K562 (cell line): ENCODE measurements around the gene ITGAD. TPM values are rescaled to one million over a fixed set of nuclear protein-coding genes. Genes with fewer than 3 reads are reported as not detected.

Experiments used
- ATAC-seq: fragments of 200-7000 bp; cut with Tn5 transposase; 3 replicates; pipeline ENCODE4 v1.9.1; 2020; ENCODE audit warnings: moderate library complexity
- BruUV-seq: library from RNA; stranded (reverse); fragments of 400-500 nt; replicated peaks from 2 replicates; lab custom pipeline; 2021; lab: Mats Ljungman, UMichigan
- CTCF ChIA-PET: fragments of 300-600 bp; formaldehyde crosslinking; extraction: SDS; loops from one replicate; lab custom pipeline; 2021; ENCODE audit warnings: low intra/inter-chr PET ratio; lab: Yijun Ruan, JAX
- POLR2A ChIA-PET: fragments of 300-600, 350-650 bp; sonication (Branson Sonifier 250); formaldehyde crosslinking; extraction: SDS; loops from one replicate; lab custom pipeline; 2021; ENCODE audit warnings: antibody characterized with exemption, inconsistent platforms; lab: Yijun Ruan, JAX
- DNase-seq, 4 experiments: peaks; one replicate each; pipeline versions ENCODE4 v3.0.0 to v3.0.0-alpha.2; 2011 to 2018; ENCODE audit warnings: low spot score in 3 of 4, mixed read lengths in 3 of 4; ENCODE audit errors: extremely low read depth in 1 of 4
- FAIRE-seq: peaks from 2 replicates; lab custom pipeline; 2011; peaks lifted over from hg19 to GRCh38; lab: Jason Lieb, UNC
- H2AFZ ChIP-seq: 2 replicates; pipeline ENCODE4 v1.6.0; 2011; ENCODE audit warnings: low read depth, low read length, control low read depth, inconsistent platforms
- H3K27ac ChIP-seq: fragments of 200-600 bp; 3 replicates; pipeline ENCODE4 v1.8.0; 2011; ENCODE audit warnings: low read depth, mild to moderate bottlenecking, control low read depth, inconsistent platforms, low read length, moderate library complexity, mixed read lengths; ENCODE audit errors: extremely low read depth
- H3K27me3 ChIP-seq, 2 experiments: fragments of 300-600 bp in 1 of 2; 2 replicates in 1 of 2; 3 replicates in 1 of 2; pipeline versions ENCODE4 v1.6.0 to v1.8.0; 2011; ENCODE audit warnings: inconsistent platforms in 2 of 2, low read length in 2 of 2, mild to moderate bottlenecking in 1 of 2, mixed read lengths in 1 of 2, moderate library complexity in 1 of 2; ENCODE audit not compliant: control insufficient read depth in 2 of 2, insufficient read depth in 2 of 2
- H3K36me3 ChIP-seq: fragments of 300-600 bp; 3 replicates; pipeline ENCODE4 v1.8.0; 2011; ENCODE audit warnings: mild to moderate bottlenecking, low read length, inconsistent platforms; ENCODE audit not compliant: control insufficient read depth, insufficient read depth
- H3K4me1 ChIP-seq, 2 experiments: fragments of 200-600 bp in 1 of 2; replicated peaks in 1 of 2; 2 replicates in 1 of 2; 3 replicates in 1 of 2; pipeline versions ENCODE4 v1.5.1 to v1.8.0; 2011; ENCODE audit warnings: inconsistent platforms in 2 of 2, low read length in 2 of 2, mild to moderate bottlenecking in 1 of 2, mixed read lengths in 1 of 2, moderate library complexity in 1 of 2; ENCODE audit not compliant: control insufficient read depth in 2 of 2, insufficient read depth in 2 of 2
- H3K4me2 ChIP-seq: 2 replicates; pipeline ENCODE4 v1.6.1; 2011; ENCODE audit warnings: low read length, control low read depth, inconsistent platforms, mixed read lengths; ENCODE audit not compliant: insufficient read depth
- H3K4me3 ChIP-seq: fragments of 200-600 bp; sonication (generic), shearing (Covaris generic); 2 replicates; pipeline ENCODE4 v1.5.1; 2016; ENCODE audit warnings: control low read depth, inconsistent platforms
- H3K79me2 ChIP-seq: fragments of 200-600 bp; 3 replicates; pipeline ENCODE4 v1.8.0; 2011; ENCODE audit warnings: low read length, inconsistent platforms; ENCODE audit not compliant: control insufficient read depth, insufficient read depth
- H3K9ac ChIP-seq, 2 experiments: 2 replicates each; pipeline versions ENCODE4 v1.6.0 to v1.6.1; 2011; ENCODE audit warnings: low read depth in 2 of 2, low read length in 2 of 2, control low read depth in 1 of 2, inconsistent platforms in 1 of 2, mild to moderate bottlenecking in 1 of 2, mixed read lengths in 1 of 2; ENCODE audit not compliant: insufficient read depth in 1 of 2
- H3K9me1 ChIP-seq: one replicate; pipeline ENCODE4 v1.6.0; 2011; ENCODE audit warnings: inconsistent platforms, mild to moderate bottlenecking, low read length, moderate library complexity; ENCODE audit not compliant: control insufficient read depth, insufficient read depth
- H3K9me3 ChIP-seq: replicated peaks from 2 replicates; pipeline ENCODE4 v1.5.1; 2011; ENCODE audit warnings: low read depth, low read length, inconsistent platforms; ENCODE audit not compliant: control insufficient read depth, insufficient read depth
- H4K20me1 ChIP-seq: replicated peaks from 2 replicates; pipeline ENCODE4 v1.6.1; 2011; ENCODE audit warnings: low read length, inconsistent platforms, mixed read lengths; ENCODE audit not compliant: control insufficient read depth, insufficient read depth
- FOXK1 ChIP-seq: sonication (generic); formaldehyde crosslinking; IDR thresholded peaks from 2 replicates; pipeline ENCODE4 v1.8.0; 2022; ENCODE audit warnings: missing genetic modification reagents, mild to moderate bottlenecking, borderline replicate concordance
- GABPB1 ChIP-seq: sonication (generic); formaldehyde crosslinking; IDR thresholded peaks from 2 replicates; pipeline ENCODE4 v1.8.0; 2022; ENCODE audit warnings: mild to moderate bottlenecking, missing genetic modification reagents
- GTF2F1 ChIP-seq: IDR thresholded peaks from 2 replicates; pipeline ENCODE4 v1.6.1; 2011; ENCODE audit warnings: low read depth, low read length, improper control_type of control experiment
- HMGN3 ChIP-seq: IDR thresholded peaks from 2 replicates; pipeline ENCODE4 v1.6.1; 2011; ENCODE audit warnings: borderline replicate concordance, low read depth, mild to moderate bottlenecking, mixed read lengths, low read length; ENCODE audit not compliant: insufficient read length; ENCODE audit errors: extremely low read depth
- HNRNPLL ChIP-seq: fragments of 200-400 bp; formaldehyde crosslinking; IDR thresholded peaks from 2 replicates; pipeline ENCODE4 v1.6.1; 2017; ENCODE audit warnings: low read length, low read depth, mild to moderate bottlenecking; ENCODE audit not compliant: poor library complexity, severe bottlenecking
- KAT7 ChIP-seq: sonication (generic); formaldehyde crosslinking; IDR thresholded peaks from 2 replicates; pipeline ENCODE4 v1.8.0; 2022; ENCODE audit warnings: missing genetic modification reagents, mild to moderate bottlenecking, borderline replicate concordance
- NBN ChIP-seq: fragments of 450-650 bp; IDR thresholded peaks from 2 replicates; pipeline ENCODE4 v1.6.1; 2016; ENCODE audit warnings: low read depth, mild to moderate bottlenecking
- NFXL1 ChIP-seq: fragments of 450-650 bp; formaldehyde crosslinking; IDR thresholded peaks from 2 replicates; pipeline ENCODE4 v1.4.0; 2021; ENCODE audit warnings: mild to moderate bottlenecking
- SAP30 ChIP-seq: fragments of 200-600 bp; sonication (generic); IDR thresholded peaks from 2 replicates; pipeline ENCODE4 v1.6.1; 2012; ENCODE audit warnings: borderline replicate concordance, low read depth, mild to moderate bottlenecking, moderate library complexity, low read length, control low read depth, inconsistent platforms; ENCODE audit not compliant: insufficient read depth, poor library complexity, severe bottlenecking
- ZBTB8A ChIP-seq: fragments of 450-650 bp; IDR thresholded peaks from 2 replicates; pipeline ENCODE4 v1.6.1; 2018; ENCODE audit warnings: mild to moderate bottlenecking, moderate library complexity; ENCODE audit not compliant: partially characterized antibody
- ZKSCAN1 ChIP-seq: fragments of 150-350 bp; IDR thresholded peaks from 2 replicates; pipeline ENCODE4 v1.6.1; 2016; ENCODE audit warnings: low read depth, low read length
- ZNF146 ChIP-seq: IDR thresholded peaks from one replicate; pipeline ENCODE4 v1.6.1; 2018; ENCODE audit warnings: missing compliant biosample characterization; ENCODE audit not compliant: unreplicated experiment
- ZNF263 ChIP-seq: sonication (generic); formaldehyde crosslinking; IDR thresholded peaks from 2 replicates; pipeline ENCODE4 v1.8.0; 2022; ENCODE audit warnings: mild to moderate bottlenecking, missing genetic modification reagents, borderline replicate concordance
- ZNF282 ChIP-seq: sonication (generic); formaldehyde crosslinking; IDR thresholded peaks from 2 replicates; pipeline ENCODE4 v1.8.1; 2023; ENCODE audit warnings: missing genetic modification reagents
- ZNF696 ChIP-seq: fragments of 250-450 bp; sonication (Bioruptor Pico); conservative IDR thresholded peaks from 2 replicates; pipeline ENCODE4 v1.4.0; 2020; ENCODE audit warnings: mild to moderate bottlenecking, moderate library complexity
- WGBS: fragments of 100-300 bp; shearing (Covaris generic); methylation state at CpG from one replicate; pipeline ENCODE4 v1.1.6; 2016; ENCODE audit warnings: low coverage, mixed read lengths; ENCODE audit not compliant: insufficient coverage; ENCODE audit errors: missing lambda C conversion rate; 5-methylcytosine and 5-hydroxymethylcytosine counted together
- in situ Hi-C: fragments of 300-500 bp; cut with MboI; formaldehyde crosslinking; loops from 4 replicates; pipeline ENCODE4 v1.15.0; 2018; ENCODE audit warnings: inconsistent platforms, mixed read lengths
- intact Hi-C: fragments of 100-400 bp; cut with micrococcal nuclease; formaldehyde crosslinking; loops from 2 replicates; pipeline ENCODE4 v1.14.2; 2022
- polyA plus RNA-seq, 8 experiments: library from polyadenylated mRNA; depleted of rRNA in 4 of 8; stranded (reverse) in 5 of 8; unstranded in 3 of 8; fragments of >200 nt; fragmentation: Nextera tagmentation in 2 of 8; fragmentation: Illumina TruSeq in 1 of 8; extraction: Ambion mirVana in 2 of 8; extraction: Trizol in 1 of 8; gene quantifications; 2 replicates each; pipeline versions ENCODE4 v1.2.1 to v1.2.3, GENCODE V29; 2011 to 2014; ENCODE audit warnings: inconsistent platforms in 1 of 8, missing spikeins in 1 of 8
- total RNA-seq, 7 experiments: library from RNA; depleted of rRNA in 6 of 7; stranded (reverse); fragments of >200 nt in 6 of 7; fragmentation: Illumina TruSeq in 2 of 7; extraction: Trizol in 2 of 7; gene quantifications; 2 replicates each; pipeline versions ENCODE4 v1.2.1 to v1.2.3, GENCODE V29; 2011 to 2021; ENCODE audit warnings: low replicate concordance in 1 of 7
- TF ChIP-seq, protein P1 (sequence below): fragments of 250-450 bp; sonication (Bioruptor Pico); IDR thresholded peaks from 2 replicates; pipeline ENCODE4 v1.8.0; 2022; ENCODE audit warnings: moderate library complexity, mild to moderate bottlenecking, inconsistent platforms
- TF ChIP-seq, protein P2 (sequence below), 2 experiments: fragments of 450-650 bp in 1 of 2; sonication (generic) in 1 of 2; formaldehyde crosslinking; conservative IDR thresholded peaks; 2 replicates each; pipeline versions ENCODE4 v1.4.0 to v1.8.1; 2020 to 2022; ENCODE audit warnings: mild to moderate bottlenecking in 1 of 2, missing genetic modification reagents in 1 of 2
- TF ChIP-seq, protein P3 (sequence below): fragments of 450-650 bp; IDR thresholded peaks from 2 replicates; pipeline ENCODE4 v1.6.1; 2017; ENCODE audit warnings: antibody characterized with exemption

ITGAD gene
- total and polyA plus RNA-seq, 9 of the 15 experiments (the other 6 are each of a cell fraction or from before 2014, with no cell fraction given): not detected

DNA sequence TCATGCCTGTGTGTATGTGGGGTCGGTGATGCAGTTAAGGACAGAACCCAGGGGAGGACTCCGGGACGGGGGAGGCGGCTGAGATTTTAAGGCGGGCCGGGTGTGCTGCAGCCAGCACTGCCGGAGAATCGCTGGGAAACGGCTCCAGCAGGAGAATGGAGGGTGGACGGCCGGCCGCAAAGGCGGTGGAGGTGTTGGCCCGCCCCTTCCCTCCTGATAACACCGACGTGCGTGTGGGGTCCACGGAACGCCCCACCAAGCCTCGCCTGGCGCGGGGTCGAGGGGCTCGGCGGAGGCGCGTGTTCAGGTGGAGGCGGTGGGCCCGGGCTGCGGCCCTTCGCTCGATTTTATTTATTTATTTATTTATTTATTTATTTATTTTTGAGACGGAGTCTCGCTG is 48.8 kb downstream of the ITGAD start:
- 90% methylated on average over 29 of the region's 34 CpGs for WGBS
- POLR2A ChIA-PET: interaction anchor here (1.0 to 1.6 kb wide), 3 partner anchors 10 to 263 kb away, joined by 4 to 7 read pairs (median 6); partner anchors contain the start of gene FUS
- H3K4me2 ChIP-seq: no peak overlapping the region

More for the DNA sequence above, 48.8 kb downstream of the ITGAD start:
- ATAC-seq: no peak
- Histone ChIP-seq H4K20me1 (no peaks in the 10 kb centered on the region), H3K9ac (no peak overlapping the region), H3K9me1 (no peaks in the 10 kb centered on the region), H3K36me3 (no peaks in the 10 kb centered on the region), H3K27me3 (no peaks in the 10 kb centered on the region; a peak in 1 of 5 replicates), H3K27ac (no peak overlapping the region), H3K4me3 (no peak overlapping the region), H3K4me1 (peaks cover 3 to 14% of the 10 kb centered on the region in 2 experiments; a peak in 2 of 5 replicates), H3K79me2 (no peaks in the 10 kb centered on the region), H2AFZ (no peak overlapping the region), H3K9me3 (no peaks in the 10 kb centered on the region)
- in situ Hi-C loops: loop anchor here (25.0 kb wide), 1 partner anchor 455 kb away; the partner anchor contains the start of gene HSD3B7
- FAIRE-seq: no peak
- no TSS peak for BruUV-seq
- CTCF ChIA-PET: no interaction called here
- intact Hi-C loops: loop anchor here (2.0 to 10.0 kb wide), 4 partner anchors 57 to 457 kb away; partner anchors contain the start of genes FUS and HSD3B7
- TF ChIP-seq, protein P1, sequence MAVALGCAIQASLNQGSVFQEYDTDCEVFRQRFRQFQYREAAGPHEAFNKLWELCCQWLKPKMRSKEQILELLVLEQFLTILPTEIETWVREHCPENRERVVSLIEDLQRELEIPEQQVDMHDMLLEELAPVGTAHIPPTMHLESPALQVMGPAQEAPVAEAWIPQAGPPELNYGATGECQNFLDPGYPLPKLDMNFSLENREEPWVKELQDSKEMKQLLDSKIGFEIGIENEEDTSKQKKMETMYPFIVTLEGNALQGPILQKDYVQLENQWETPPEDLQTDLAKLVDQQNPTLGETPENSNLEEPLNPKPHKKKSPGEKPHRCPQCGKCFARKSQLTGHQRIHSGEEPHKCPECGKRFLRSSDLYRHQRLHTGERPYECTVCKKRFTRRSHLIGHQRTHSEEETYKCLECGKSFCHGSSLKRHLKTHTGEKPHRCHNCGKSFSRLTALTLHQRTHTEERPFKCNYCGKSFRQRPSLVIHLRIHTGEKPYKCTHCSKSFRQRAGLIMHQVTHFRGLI (CRISPR knock-in tag): no peak
- TF ChIP-seq GTF2F1: no peak
- no peak for TF ChIP-seq HNRNPLL
- TF ChIP-seq ZNF146 (CRISPR knock-in tag): no peak
- TF ChIP-seq NFXL1 (CRISPR knock-in tag): no peak
- TF ChIP-seq, protein P2, sequence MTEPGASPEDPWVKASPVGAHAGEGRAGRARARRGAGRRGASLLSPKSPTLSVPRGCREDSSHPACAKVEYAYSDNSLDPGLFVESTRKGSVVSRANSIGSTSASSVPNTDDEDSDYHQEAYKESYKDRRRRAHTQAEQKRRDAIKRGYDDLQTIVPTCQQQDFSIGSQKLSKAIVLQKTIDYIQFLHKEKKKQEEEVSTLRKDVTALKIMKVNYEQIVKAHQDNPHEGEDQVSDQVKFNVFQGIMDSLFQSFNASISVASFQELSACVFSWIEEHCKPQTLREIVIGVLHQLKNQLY (CRISPR knock-in tag; conservative IDR thresholded peaks at IDR 0.05): no peak
- no peak for TF ChIP-seq FOXK1
- TF ChIP-seq, protein P3, sequence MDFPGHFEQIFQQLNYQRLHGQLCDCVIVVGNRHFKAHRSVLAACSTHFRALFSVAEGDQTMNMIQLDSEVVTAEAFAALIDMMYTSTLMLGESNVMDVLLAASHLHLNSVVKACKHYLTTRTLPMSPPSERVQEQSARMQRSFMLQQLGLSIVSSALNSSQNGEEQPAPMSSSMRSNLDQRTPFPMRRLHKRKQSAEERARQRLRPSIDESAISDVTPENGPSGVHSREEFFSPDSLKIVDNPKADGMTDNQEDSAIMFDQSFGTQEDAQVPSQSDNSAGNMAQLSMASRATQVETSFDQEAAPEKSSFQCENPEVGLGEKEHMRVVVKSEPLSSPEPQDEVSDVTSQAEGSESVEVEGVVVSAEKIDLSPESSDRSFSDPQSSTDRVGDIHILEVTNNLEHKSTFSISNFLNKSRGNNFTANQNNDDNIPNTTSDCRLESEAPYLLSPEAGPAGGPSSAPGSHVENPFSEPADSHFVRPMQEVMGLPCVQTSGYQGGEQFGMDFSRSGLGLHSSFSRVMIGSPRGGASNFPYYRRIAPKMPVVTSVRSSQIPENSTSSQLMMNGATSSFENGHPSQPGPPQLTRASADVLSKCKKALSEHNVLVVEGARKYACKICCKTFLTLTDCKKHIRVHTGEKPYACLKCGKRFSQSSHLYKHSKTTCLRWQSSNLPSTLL: no peak
- no peak for TF ChIP-seq ZNF282
- no peak for TF ChIP-seq ZNF696
- TF ChIP-seq HMGN3: no peak
- TF ChIP-seq ZNF263 (CRISPR knock-in tag): no peak
- no peak for TF ChIP-seq KAT7 (CRISPR knock-in tag)
- no peak for TF ChIP-seq SAP30
- TF ChIP-seq ZKSCAN1: no peak
- no peak for TF ChIP-seq NBN
- TF ChIP-seq ZBTB8A: no peak
- no peak for TF ChIP-seq GABPB1 (CRISPR knock-in tag)
- DNase-seq: peak in 1 of 4 experiments; percentile 5
